NCI-H1092 treated with DMSO at 0.1 percent for 48 hours (cell line): ENCODE results near the gene CA5A.

Experiments
- DNase-seq: peaks from one replicate; lab custom pipeline; 2025; lab: John Stamatoyannopoulos, UW

The CA5A gene

GRCh38 chr16:87848676-87849345 lies 87.5 kb downstream of the CA5A start:
- DNase-seq, result no peak

GRCh38 chr16:87847785-87848675 lies 88.3 kb downstream of the CA5A start:
- no peak for DNase-seq

- DNase-seq, result no peak
These were observed 88.9 kb downstream of the CA5A start for GRCh38 chr16:87847467-87847784.

- no peak for DNase-seq
These were observed 89.4 kb downstream of the CA5A start for GRCh38 chr16:87846705-87847466.

- DNase-seq, result no peak
These were observed 90.3 kb downstream of the CA5A start for GRCh38 chr16:87845807-87846619.

- DNase-seq, result no peak
These were observed 91.1 kb downstream of the CA5A start for GRCh38 chr16:87845213-87845612.

- DNase-seq, result no peak
These were observed 91.5 kb downstream of the CA5A start for GRCh38 chr16:87844809-87845208.

- no peak for DNase-seq
These were observed 92.1 kb downstream of the CA5A start for GRCh38 chr16:87844120-87844733.

- DNase-seq, result no peak
These were observed 92.6 kb downstream of the CA5A start for GRCh38 chr16:87843678-87844105.

- no peak for DNase-seq
These were observed 94.0 kb downstream of the CA5A start for GRCh38 chr16:87842209-87842869.

GRCh38 chr16:87841340-87842208 lies 94.8 kb downstream of the CA5A start:
- DNase-seq, result no peak

- DNase-seq, result no peak
These were observed 95.9 kb downstream of the CA5A start for GRCh38 chr16:87840271-87840978.

GRCh38 chr16:87839542-87840270 lies 96.6 kb downstream of the CA5A start:
- DNase-seq, result no peak

GRCh38 chr16:87838643-87839541 lies 97.4 kb downstream of the CA5A start:
- no peak for DNase-seq
